Hepatocyte (in vitro differentiated cells): ENCODE results near the gene LSS.

Experiments used
- EZH2phosphoT487 ChIP-seq: fragments of 200-600 bp; sonication (generic); IDR thresholded peaks from one replicate; pipeline ENCODE4 v1.6.1; 2018; ENCODE audit warnings: antibody characterized with exemption, mild to moderate bottlenecking, low read depth, moderate library complexity; ENCODE audit not compliant: unreplicated experiment, severe bottlenecking
- TF ChIP-seq, protein P1 (sequence below): fragments of 200-600 bp; sonication (generic); IDR thresholded peaks from 2 replicates; pipeline ENCODE4 v1.5.1; 2016; ENCODE audit warnings: antibody characterized with exemption, mild to moderate bottlenecking; ENCODE audit not compliant: poor library complexity

- TF ChIP-seq, protein P1, sequence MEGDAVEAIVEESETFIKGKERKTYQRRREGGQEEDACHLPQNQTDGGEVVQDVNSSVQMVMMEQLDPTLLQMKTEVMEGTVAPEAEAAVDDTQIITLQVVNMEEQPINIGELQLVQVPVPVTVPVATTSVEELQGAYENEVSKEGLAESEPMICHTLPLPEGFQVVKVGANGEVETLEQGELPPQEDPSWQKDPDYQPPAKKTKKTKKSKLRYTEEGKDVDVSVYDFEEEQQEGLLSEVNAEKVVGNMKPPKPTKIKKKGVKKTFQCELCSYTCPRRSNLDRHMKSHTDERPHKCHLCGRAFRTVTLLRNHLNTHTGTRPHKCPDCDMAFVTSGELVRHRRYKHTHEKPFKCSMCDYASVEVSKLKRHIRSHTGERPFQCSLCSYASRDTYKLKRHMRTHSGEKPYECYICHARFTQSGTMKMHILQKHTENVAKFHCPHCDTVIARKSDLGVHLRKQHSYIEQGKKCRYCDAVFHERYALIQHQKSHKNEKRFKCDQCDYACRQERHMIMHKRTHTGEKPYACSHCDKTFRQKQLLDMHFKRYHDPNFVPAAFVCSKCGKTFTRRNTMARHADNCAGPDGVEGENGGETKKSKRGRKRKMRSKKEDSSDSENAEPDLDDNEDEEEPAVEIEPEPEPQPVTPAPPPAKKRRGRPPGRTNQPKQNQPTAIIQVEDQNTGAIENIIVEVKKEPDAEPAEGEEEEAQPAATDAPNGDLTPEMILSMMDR = no peak
- TF ChIP-seq EZH2phosphoT487 = no peak
Observed at GRCh38 chr21:46213620-46214286, 14.8 kb downstream of the LSS start.
